Measurements from ENCODE around the gene OCSTAMP.

The OCSTAMP gene

GRCh38 chr20:46512943-46513844, 37.3 kb downstream of the OCSTAMP start, which contains the start of gene ZNF334:
Gene ZNF334 (minus strand): TSS chr20:46513559. CDS start chr20:46512102, 1,457 bp downstream.
- DNase-seq (ENCODE audit: low read depth), result no peak

GRCh38 chr20:46509523-46509922, 40.9 kb downstream of the OCSTAMP start:
- no peak for DNase-seq (ENCODE audit: low read depth)

- DNase-seq (ENCODE audit: low read depth), result no peak
Observed at GRCh38 chr20:46507760-46508407, 42.6 kb downstream of the OCSTAMP start.

GRCh38 chr20:46505506-46505905, 44.9 kb downstream of the OCSTAMP start:
- no peak for DNase-seq (ENCODE audit: low read depth)

GRCh38 chr20:46501961-46502360, 48.5 kb downstream of the OCSTAMP start:
- no peak for DNase-seq (ENCODE audit: low read depth)

GRCh38 chr20:46501337-46501942, 49.0 kb downstream of the OCSTAMP start:
- DNase-seq (ENCODE audit: low read depth), result no peak

GRCh38 chr20:46494077-46494476, 56.4 kb downstream of the OCSTAMP start:
- DNase-seq (ENCODE audit: low read depth), result no peak

GRCh38 chr20:46491354-46491753, 59.1 kb downstream of the OCSTAMP start:
- DNase-seq (ENCODE audit: low read depth), result no peak
